ENCODE measurements around the gene RAB3C.

RAB3C gene

GRCh38 chr5:58904737-58905136 is 321.9 kb downstream of the RAB3C start:
- DNase-seq (ENCODE audit: extremely low read depth, low read depth): no peak
- TF ChIP-seq CTCF (IDR thresholded peaks at IDR 0.05; ENCODE audit: low read depth, low read length): no peak

- no peak for DNase-seq (ENCODE audit: extremely low read depth, low read depth)
- TF ChIP-seq CTCF (IDR thresholded peaks at IDR 0.05; ENCODE audit: low read depth, low read length): no peak
Observed at GRCh38 chr5:58905944-58906343, 323.1 kb downstream of the RAB3C start.

Data from AG09319 (cell line).